Liver (tissue), 2 donors: ENCODE measurements around the gene RARS2.

Experiments
- YY1 ChIP-seq: IDR thresholded peaks from 2 replicates; pipeline ENCODE4 v1.6.1; 2016; ENCODE audit warnings: antibody characterized with exemption, mild to moderate bottlenecking
- TF ChIP-seq, protein P1 (sequence below): IDR thresholded peaks from 2 replicates; pipeline ENCODE4 v1.6.1; 2016; ENCODE audit warnings: antibody characterized with exemption
- donor health status: healthy.

DNA sequence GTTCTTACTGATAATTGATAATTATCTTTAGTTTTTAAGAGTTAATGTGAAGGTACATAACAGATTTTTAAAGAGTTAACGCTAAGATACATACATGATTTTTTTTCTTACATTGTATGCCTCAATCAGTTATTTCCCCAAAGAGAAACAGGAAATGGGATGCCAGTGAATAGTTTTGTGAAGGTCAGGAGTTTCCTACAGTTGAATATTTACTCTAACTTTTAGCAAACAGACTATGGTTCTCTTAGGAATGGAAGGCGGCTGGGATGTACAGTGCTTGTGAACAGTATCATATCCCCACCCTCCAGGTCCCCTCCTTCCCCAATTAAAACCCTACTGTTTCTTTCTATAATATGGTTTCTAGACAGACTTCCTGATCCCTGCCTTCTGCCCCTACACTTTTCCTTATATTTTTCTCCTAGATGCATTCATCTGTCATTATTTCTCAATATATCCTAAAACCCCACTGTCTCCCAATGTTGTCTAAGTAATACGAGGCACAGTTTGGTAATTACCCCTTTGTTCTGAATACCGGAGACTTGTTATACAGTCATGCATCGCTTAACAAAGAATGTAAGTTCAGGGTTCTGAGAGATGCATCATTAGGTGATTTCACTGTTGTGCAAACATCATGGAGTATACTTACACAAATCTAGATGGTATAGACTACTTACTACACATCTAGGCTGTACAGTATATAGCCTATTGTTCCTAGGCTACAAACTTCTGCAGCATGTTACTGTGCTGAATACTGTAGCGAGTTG, 87.8 kb downstream of the RARS2 start:
- TF ChIP-seq, protein P1, sequence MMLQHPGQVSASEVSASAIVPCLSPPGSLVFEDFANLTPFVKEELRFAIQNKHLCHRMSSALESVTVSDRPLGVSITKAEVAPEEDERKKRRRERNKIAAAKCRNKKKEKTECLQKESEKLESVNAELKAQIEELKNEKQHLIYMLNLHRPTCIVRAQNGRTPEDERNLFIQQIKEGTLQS, result no peak
- no peak for TF ChIP-seq YY1
